ENCODE results near the gene C12orf76. TPM values are rescaled to one million over a fixed set of nuclear protein-coding genes. Genes with fewer than 3 reads are reported as not detected.
"Not testable (repeated sequence)": the region's sequence is repeated elsewhere in the genome, so short reads cannot be mapped to it uniquely, and the experiment has no call there.

The C12orf76 gene
- polyA plus RNA-seq, 3 donors = 9.3 to 19.4 (median 10.6) TPM

DNA sequence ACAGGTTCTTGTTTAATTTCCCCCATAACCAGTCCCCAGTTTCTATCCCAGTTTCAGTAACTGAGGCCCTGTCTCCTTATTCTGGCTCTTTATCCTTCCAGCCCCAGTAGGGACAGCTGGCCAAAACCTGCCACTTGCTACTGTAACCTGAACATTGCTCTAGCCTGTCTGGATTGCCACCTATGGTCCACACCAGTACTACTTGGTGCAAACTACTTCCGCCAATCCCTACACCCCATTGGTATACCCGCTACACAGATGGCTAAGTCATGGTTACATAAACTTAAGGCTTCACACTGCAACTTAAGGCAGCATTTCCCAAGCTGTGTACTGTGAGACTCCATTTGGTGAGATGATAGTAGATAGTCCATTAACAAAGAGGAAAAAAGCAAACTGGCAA, 20.3 kb upstream of the C12orf76 start:
- no peak overlapping the region for H3K9ac ChIP-seq (ENCODE audit: insufficient read depth, low read length, poor library complexity, severe bottlenecking)
- Mint-ChIP-seq H3K36me3 (no peaks in the 10 kb centered on the region), H3K9me3 (peaks cover 0 to 6% (median 0%) of the 10 kb centered on the region in 7 donors), H3K4me3 (no peak overlapping the region), H3K27ac (peak overlapping the region in 1 of 7 donors; percentile 20), H3K4me1 (peaks cover 27% of the 10 kb centered on the region), H3K27me3 (ENCODE audit: low read depth in 3 of 3) (peaks cover 0 to 4% (median 2%) of the 10 kb centered on the region in 3 donors)
- H3K27ac ChIP-seq (ENCODE audit: low read depth in 1 of 2, low read length in 2 of 2) = no peak overlapping the region
- H3K9me3 ChIP-seq (replicated peaks in 1 of 2; ENCODE audit: control insufficient read depth in 1 of 2, insufficient read depth in 1 of 2, low read length in 2 of 2) = no peaks in the 10 kb centered on the region
- TF ChIP-seq, protein P1, sequence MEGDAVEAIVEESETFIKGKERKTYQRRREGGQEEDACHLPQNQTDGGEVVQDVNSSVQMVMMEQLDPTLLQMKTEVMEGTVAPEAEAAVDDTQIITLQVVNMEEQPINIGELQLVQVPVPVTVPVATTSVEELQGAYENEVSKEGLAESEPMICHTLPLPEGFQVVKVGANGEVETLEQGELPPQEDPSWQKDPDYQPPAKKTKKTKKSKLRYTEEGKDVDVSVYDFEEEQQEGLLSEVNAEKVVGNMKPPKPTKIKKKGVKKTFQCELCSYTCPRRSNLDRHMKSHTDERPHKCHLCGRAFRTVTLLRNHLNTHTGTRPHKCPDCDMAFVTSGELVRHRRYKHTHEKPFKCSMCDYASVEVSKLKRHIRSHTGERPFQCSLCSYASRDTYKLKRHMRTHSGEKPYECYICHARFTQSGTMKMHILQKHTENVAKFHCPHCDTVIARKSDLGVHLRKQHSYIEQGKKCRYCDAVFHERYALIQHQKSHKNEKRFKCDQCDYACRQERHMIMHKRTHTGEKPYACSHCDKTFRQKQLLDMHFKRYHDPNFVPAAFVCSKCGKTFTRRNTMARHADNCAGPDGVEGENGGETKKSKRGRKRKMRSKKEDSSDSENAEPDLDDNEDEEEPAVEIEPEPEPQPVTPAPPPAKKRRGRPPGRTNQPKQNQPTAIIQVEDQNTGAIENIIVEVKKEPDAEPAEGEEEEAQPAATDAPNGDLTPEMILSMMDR (IDR thresholded peaks at IDR 0.05) = no peak
- no peaks in the 10 kb centered on the region for H3K36me3 ChIP-seq (replicated peaks in 1 of 2; ENCODE audit: control insufficient read depth in 1 of 2, insufficient read depth in 2 of 2, low read length in 2 of 2)
- H3K79me2 ChIP-seq (ENCODE audit: insufficient read depth, low read length) = no peaks in the 10 kb centered on the region
- WGBS (ENCODE audit: insufficient coverage) = no CpG with 5 or more reads among the region's 2 CpGs
- peaks cover 14 to 18% of the 10 kb centered on the region in 2 donors for H3K4me1 ChIP-seq (ENCODE audit: control insufficient read depth in 1 of 2, insufficient read depth in 2 of 2, low read length in 2 of 2)
- no peaks in the 10 kb centered on the region for H4K20me1 ChIP-seq (ENCODE audit: insufficient read depth, low read length)
- no peak for DNase-seq
- H3K4me3 ChIP-seq (replicated peaks in 1 of 3; ENCODE audit: low read depth in 2 of 3, low read length in 3 of 3) = no peak overlapping the region
- no peak overlapping the region for H2AFZ ChIP-seq (ENCODE audit: insufficient read depth, low read depth, low read length, poor library complexity, severe bottlenecking)
- no peak overlapping the region for H3K4me2 ChIP-seq (replicated peaks; ENCODE audit: extremely low read depth, low read length, poor library complexity, severe bottlenecking)
- intact Hi-C loops (cut with micrococcal nuclease) = no loop called here
- no peaks in the 10 kb centered on the region for H3K27me3 ChIP-seq (ENCODE audit: control insufficient read depth in 2 of 2, insufficient read depth in 2 of 2, low read length in 2 of 2)

- H3K27me3 Mint-ChIP-seq (ENCODE audit: low read depth in 3 of 3); H4K20me1 ChIP-seq (ENCODE audit: insufficient read depth, low read length); H3K79me2 ChIP-seq (ENCODE audit: insufficient read depth, low read length); H3K9me3 ChIP-seq (replicated peaks in 1 of 2; ENCODE audit: control insufficient read depth in 1 of 2, insufficient read depth in 1 of 2, low read length in 2 of 2); H3K27me3 ChIP-seq (ENCODE audit: control insufficient read depth in 2 of 2, insufficient read depth in 2 of 2, low read length in 2 of 2); H3K4me2 ChIP-seq (replicated peaks; ENCODE audit: extremely low read depth, low read length, poor library complexity, severe bottlenecking); H3K36me3 ChIP-seq (replicated peaks in 1 of 2; ENCODE audit: control insufficient read depth in 1 of 2, insufficient read depth in 2 of 2, low read length in 2 of 2); H3K27ac ChIP-seq (ENCODE audit: low read depth in 1 of 2, low read length in 2 of 2); H3K36me3 Mint-ChIP-seq; H2AFZ ChIP-seq (ENCODE audit: insufficient read depth, low read depth, low read length, poor library complexity, severe bottlenecking); H3K9me3 Mint-ChIP-seq; DNase-seq; intact Hi-C loops (cut with micrococcal nuclease); H3K4me3 ChIP-seq (replicated peaks in 1 of 3; ENCODE audit: low read depth in 2 of 3, low read length in 3 of 3); H3K4me3 Mint-ChIP-seq; H3K9ac ChIP-seq (ENCODE audit: insufficient read depth, low read length, poor library complexity, severe bottlenecking): not testable (repeated sequence)
- peak overlapping the region in 1 of 7 donors; percentile 40 for H3K27ac Mint-ChIP-seq
- peaks cover 22% of the 10 kb centered on the region for H3K4me1 Mint-ChIP-seq
- peaks cover 11 to 13% of the 10 kb centered on the region in 2 donors for H3K4me1 ChIP-seq (ENCODE audit: control insufficient read depth in 1 of 2, insufficient read depth in 2 of 2, low read length in 2 of 2)
- WGBS (ENCODE audit: insufficient coverage) = 93% methylated on average over 3 of the region's 9 CpGs
These were observed 19.8 kb upstream of the C12orf76 start for GRCh38 chr12:110068115-110068514.

Measured in CD14-positive monocyte (primary cell).